SH-SY5Y (cell line): Measurements from ENCODE around the gene PTPRD.

Experiments
- GATA2 ChIP-seq: IDR thresholded peaks from 2 replicates; pipeline ENCODE4 v1.6.1; 2011; ENCODE audit warnings: mild to moderate bottlenecking, low read depth, low read length
- GATA3 ChIP-seq: IDR thresholded peaks from 2 replicates; pipeline ENCODE4 v1.6.1; 2011; ENCODE audit warnings: low read depth, mild to moderate bottlenecking, low read length, moderate library complexity

Gene PTPRD

GRCh38 chr9:8567963-8568579 lies 2044.7 kb downstream of the PTPRD start:
- TF ChIP-seq GATA2 (no peak), GATA3 (no peak)

- TF ChIP-seq GATA3 (no peak), GATA2 (no peak)
Observed at GRCh38 chr9:8564960-8565359, 2047.8 kb downstream of the PTPRD start.

- TF ChIP-seq GATA2, result no peak
- no peak for TF ChIP-seq GATA3
Observed at GRCh38 chr9:8560560-8561525, 2052.0 kb downstream of the PTPRD start.

- TF ChIP-seq GATA2 (no peak), GATA3 (no peak)
Observed at GRCh38 chr9:8558176-8558575, 2054.6 kb downstream of the PTPRD start.

GRCh38 chr9:8555762-8556500 lies 2056.9 kb downstream of the PTPRD start:
- TF ChIP-seq GATA3 (no peak), GATA2 (no peak)

GRCh38 chr9:8553444-8553843 lies 2059.4 kb downstream of the PTPRD start:
- TF ChIP-seq GATA3 (no peak), GATA2 (no peak)

GRCh38 chr9:8552732-8553131 lies 2060.1 kb downstream of the PTPRD start:
- TF ChIP-seq GATA3, result no peak
- no peak for TF ChIP-seq GATA2

- no peak for TF ChIP-seq GATA3
- TF ChIP-seq GATA2, result no peak
Observed at GRCh38 chr9:8549214-8549613, 2063.6 kb downstream of the PTPRD start.

GRCh38 chr9:8543219-8543618 lies 2069.6 kb downstream of the PTPRD start:
- no peak for TF ChIP-seq GATA2
- TF ChIP-seq GATA3, result no peak

GRCh38 chr9:8542537-8542936 lies 2070.3 kb downstream of the PTPRD start:
- TF ChIP-seq GATA2 (no peak), GATA3 (no peak)

GRCh38 chr9:8539681-8540197 lies 2073.1 kb downstream of the PTPRD start:
- TF ChIP-seq GATA2 (no peak), GATA3 (no peak)

- no peak for TF ChIP-seq GATA3
- TF ChIP-seq GATA2, result no peak
Observed at GRCh38 chr9:8536845-8537244, 2076.0 kb downstream of the PTPRD start.

- TF ChIP-seq GATA2 (no peak), GATA3 (no peak)
Observed at GRCh38 chr9:8534828-8535227, 2078.0 kb downstream of the PTPRD start.

GRCh38 chr9:8533681-8534080 lies 2079.1 kb downstream of the PTPRD start:
- TF ChIP-seq GATA2 (no peak), GATA3 (no peak)

- TF ChIP-seq GATA3 (no peak), GATA2 (no peak)
Observed at GRCh38 chr9:8531826-8532415, 2080.9 kb downstream of the PTPRD start.
